Measurements from ENCODE around the gene SPINK1. TPM values are rescaled to one million over a fixed set of nuclear protein-coding genes. Genes with fewer than 3 reads are reported as not detected.

Gene SPINK1
- total RNA-seq (1 to 10 TPM in 2 of 7 donors, not detected in 5; 1.9 to 7.1 TPM), polyA plus RNA-seq (under 1 TPM; 0.38 to 0.99 (median 0.65) TPM)
- long read RNA-seq, donor 1, partial matches to known transcripts, result 0 of 3 reads
- long read RNA-seq, donor 1, other reads (novel, unspliced or antisense), result 0 of 3 reads
- long read RNA-seq, donor 2, transcript SPINK1-201 (4 exons, 542 nt), result major isoform, 4,578 of 9,724 reads
- long read RNA-seq, donor 2, transcript SPINK1-202 (2 exons, 244 nt), result minor isoform, 4,364 of 9,724 reads
- long read RNA-seq, donor 2, transcript SPINK1-203 (3 exons, 1,188 nt), result minor isoform, 56 of 9,724 reads
- long read RNA-seq, donor 2, partial matches to known transcripts, result 191 of 9,724 reads
- long read RNA-seq, donor 2, other reads (novel, unspliced or antisense), result 535 of 9,724 reads

GRCh38 chr5:147831465-147831864, at the start of gene SPINK1:
Gene SPINK1 (minus strand): TSS chr5:147831671. CDS start chr5:147831577, 94 bp downstream.
- DNase-seq, result no peak
- no peak within 1 kb of the TSS for H3K4me3 ChIP-seq
- no peaks in the 10 kb centered on the region for H3K27me3 ChIP-seq (replicated peaks in 1 of 7)
- H3K27ac ChIP-seq, result no peak within 1 kb of the TSS
- H3K4me1 ChIP-seq, result no peaks in the 10 kb centered on the region
- H3K9me3 ChIP-seq, result no peaks in the 10 kb centered on the region
- no peaks in the 10 kb centered on the region for H3K36me3 ChIP-seq
- intact Hi-C loops (cut with DNase I; ENCODE audit: low total_unique reads), result no loop called here
- 83 to 91% (median 88%) methylated on average over 3 of the region's 3 CpGs for WGBS, 5 donors
- TF ChIP-seq, protein P1, sequence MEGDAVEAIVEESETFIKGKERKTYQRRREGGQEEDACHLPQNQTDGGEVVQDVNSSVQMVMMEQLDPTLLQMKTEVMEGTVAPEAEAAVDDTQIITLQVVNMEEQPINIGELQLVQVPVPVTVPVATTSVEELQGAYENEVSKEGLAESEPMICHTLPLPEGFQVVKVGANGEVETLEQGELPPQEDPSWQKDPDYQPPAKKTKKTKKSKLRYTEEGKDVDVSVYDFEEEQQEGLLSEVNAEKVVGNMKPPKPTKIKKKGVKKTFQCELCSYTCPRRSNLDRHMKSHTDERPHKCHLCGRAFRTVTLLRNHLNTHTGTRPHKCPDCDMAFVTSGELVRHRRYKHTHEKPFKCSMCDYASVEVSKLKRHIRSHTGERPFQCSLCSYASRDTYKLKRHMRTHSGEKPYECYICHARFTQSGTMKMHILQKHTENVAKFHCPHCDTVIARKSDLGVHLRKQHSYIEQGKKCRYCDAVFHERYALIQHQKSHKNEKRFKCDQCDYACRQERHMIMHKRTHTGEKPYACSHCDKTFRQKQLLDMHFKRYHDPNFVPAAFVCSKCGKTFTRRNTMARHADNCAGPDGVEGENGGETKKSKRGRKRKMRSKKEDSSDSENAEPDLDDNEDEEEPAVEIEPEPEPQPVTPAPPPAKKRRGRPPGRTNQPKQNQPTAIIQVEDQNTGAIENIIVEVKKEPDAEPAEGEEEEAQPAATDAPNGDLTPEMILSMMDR (IDR thresholded peaks at IDR 0.05 in 8 of 11, conservative IDR thresholded peaks at IDR 0.05 in 3 of 11), result no peak
- no peak for TF ChIP-seq POLR2AphosphoS5 (IDR thresholded peaks at IDR 0.05)
- TF ChIP-seq POLR2A (IDR thresholded peaks at IDR 0.05), result no peak

DNA sequence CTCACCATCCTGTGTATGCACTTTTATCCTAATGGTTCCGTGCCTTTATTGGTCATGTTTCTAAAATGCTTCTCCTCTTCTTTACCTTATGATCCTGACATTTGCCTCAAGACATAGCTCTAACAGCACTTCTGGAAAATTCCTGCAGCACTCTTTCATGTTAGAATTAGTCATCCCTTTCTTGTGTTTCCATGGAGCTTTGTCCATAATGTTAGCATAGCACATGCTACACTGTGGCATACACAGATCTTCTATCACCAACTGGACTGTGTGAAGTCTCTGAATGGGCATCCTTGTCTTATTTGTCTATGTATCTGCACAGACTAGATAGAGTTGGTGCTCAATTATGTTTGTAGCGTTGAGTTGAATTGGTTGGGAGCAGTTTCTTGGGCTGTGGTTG, 49.0 kb upstream of the SPINK1 start:
- Histone ChIP-seq H3K27me3 (replicated peaks in 1 of 7) (peaks cover 0 to 5% (median 0%) of the 10 kb centered on the region in 7 donors), H3K9me3 (no peaks in the 10 kb centered on the region), H3K36me3 (no peaks in the 10 kb centered on the region), H3K27ac (no peak overlapping the region), H3K4me1 (no peaks in the 10 kb centered on the region), H3K4me3 (no peak overlapping the region)
- WGBS, 5 donors, result 86 to 97% (median 90%) methylated on average over 2 of the region's 2 CpGs
- TF ChIP-seq POLR2AphosphoS5 (IDR thresholded peaks at IDR 0.05) (no peak), POLR2A (IDR thresholded peaks at IDR 0.05) (no peak)
- TF ChIP-seq, protein P1 (IDR thresholded peaks at IDR 0.05 in 8 of 11, conservative IDR thresholded peaks at IDR 0.05 in 3 of 11), result no peak
- no peak for DNase-seq
- intact Hi-C loops (cut with DNase I; ENCODE audit: low total_unique reads), result no loop called here

DNA sequence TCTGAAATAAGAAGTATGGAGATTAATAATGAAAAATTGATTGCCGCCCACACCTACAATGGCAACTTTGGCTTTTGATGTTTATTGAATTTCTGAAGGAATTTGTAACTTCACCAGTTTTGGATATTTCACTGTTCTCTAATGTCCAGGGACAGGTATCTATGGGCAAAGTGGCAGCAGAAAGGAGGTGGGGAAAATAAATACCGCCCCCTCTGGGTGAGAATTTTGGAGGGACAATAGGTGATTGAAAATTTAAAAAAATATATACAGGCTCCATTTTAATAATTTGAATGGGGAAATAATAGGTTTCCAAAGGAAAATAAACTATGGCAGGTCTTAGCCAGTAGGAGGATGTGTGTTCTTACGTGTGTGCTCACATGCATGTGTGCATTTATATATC, 48.3 kb upstream of the SPINK1 start:
- Histone ChIP-seq H3K4me1 (no peaks in the 10 kb centered on the region), H3K27me3 (replicated peaks in 1 of 7) (peaks cover 0 to 5% (median 0%) of the 10 kb centered on the region in 7 donors), H3K4me3 (no peak overlapping the region), H3K9me3 (no peaks in the 10 kb centered on the region), H3K36me3 (no peaks in the 10 kb centered on the region), H3K27ac (no peak overlapping the region)
- intact Hi-C loops (cut with DNase I; ENCODE audit: low total_unique reads), result no loop called here
- no peak for DNase-seq
- TF ChIP-seq POLR2A (IDR thresholded peaks at IDR 0.05) (no peak), POLR2AphosphoS5 (IDR thresholded peaks at IDR 0.05) (no peak)
- TF ChIP-seq, protein P1 (IDR thresholded peaks at IDR 0.05 in 8 of 11, conservative IDR thresholded peaks at IDR 0.05 in 3 of 11), result no peak
- 90 to 99% (median 92%) methylated on average over 3 of the region's 3 CpGs for whole genome bisulfite sequencing, 5 donors

GRCh38 chr5:147878066-147878759, 46.7 kb upstream of the SPINK1 start, which contains the start of gene SCGB3A2:
Gene SCGB3A2 (plus strand): TSS chr5:147878711. CDS start chr5:147878804, 93 bp downstream.
- Histone ChIP-seq H3K27ac (no peak within 1 kb of the TSS), H3K4me1 (no peaks in the 10 kb centered on the region), H3K27me3 (replicated peaks in 1 of 7) (peaks cover 0 to 5% (median 0%) of the 10 kb centered on the region in 7 donors), H3K9me3 (no peaks in the 10 kb centered on the region), H3K4me3 (no peak within 1 kb of the TSS), H3K36me3 (no peaks in the 10 kb centered on the region)
- intact Hi-C loops (cut with DNase I; ENCODE audit: low total_unique reads), result no loop called here
- WGBS, 5 donors, result 57 to 73% (median 64%) methylated on average over 2 of the region's 2 CpGs
- TF ChIP-seq, protein P1 (IDR thresholded peaks at IDR 0.05 in 8 of 11, conservative IDR thresholded peaks at IDR 0.05 in 3 of 11), result no peak
- TF ChIP-seq POLR2AphosphoS5 (IDR thresholded peaks at IDR 0.05), result no peak
- no peak for TF ChIP-seq POLR2A (IDR thresholded peaks at IDR 0.05)
- no peak for DNase-seq

Measured in spleen (tissue), 13 donors.